Smooth muscle cell (in vitro differentiated cells): ENCODE measurements around the gene IFT43. TPM values are rescaled to one million over a fixed set of nuclear protein-coding genes. Genes with fewer than 3 reads are reported as not detected.

ENCODE experiments used
- DNase-seq: peaks from one replicate; lab custom pipeline; 2025; ENCODE audit not compliant: unreplicated experiment; lab: John Stamatoyannopoulos, UW
- H2AFZ ChIP-seq: fragments of 200-600 bp; sonication (generic); 2 replicates; pipeline ENCODE4 v1.6.0; 2016; ENCODE audit warnings: antibody characterized with exemption, low read depth, mild to moderate bottlenecking
- H3F3A ChIP-seq: fragments of 200-600 bp; sonication (generic); 2 replicates; pipeline ENCODE4 v1.6.0; 2017; ENCODE audit warnings: antibody characterized with exemption, low read depth
- H3K27ac ChIP-seq: fragments of 200-600 bp; sonication (generic); 2 replicates; pipeline ENCODE4 v1.5.1; 2016; ENCODE audit warnings: low read depth, mild to moderate bottlenecking
- H3K27me3 ChIP-seq: fragments of 200-600 bp; sonication (generic); 2 replicates; pipeline ENCODE4 v1.6.1; 2016; ENCODE audit warnings: low read depth, mild to moderate bottlenecking
- H3K36me3 ChIP-seq: fragments of 200-600 bp; sonication (generic); 2 replicates; pipeline ENCODE4 v1.5.1; 2016; ENCODE audit warnings: low read depth
- H3K4me1 ChIP-seq: fragments of 200-600 bp; sonication (generic); 2 replicates; pipeline ENCODE4 v1.5.1; 2016; ENCODE audit warnings: low read depth
- H3K4me2 ChIP-seq: fragments of 200-600 bp; sonication (generic); 2 replicates; pipeline ENCODE4 v1.6.0; 2016; ENCODE audit warnings: mild to moderate bottlenecking
- H3K4me3 ChIP-seq: fragments of 200-600 bp; sonication (generic); 2 replicates; pipeline ENCODE4 v1.5.1; 2016; ENCODE audit warnings: mild to moderate bottlenecking
- H3K79me2 ChIP-seq: fragments of 200-600 bp; sonication (generic); 2 replicates; pipeline ENCODE4 v1.6.0; 2016; ENCODE audit warnings: low read depth, mild to moderate bottlenecking
- H3K9ac ChIP-seq: fragments of 200-600 bp; sonication (generic); 2 replicates; pipeline ENCODE4 v1.6.0; 2016; ENCODE audit warnings: low read depth
- H3K9me3 ChIP-seq: fragments of 200-600 bp; sonication (generic); replicated peaks from 2 replicates; pipeline ENCODE4 v1.5.1; 2016; ENCODE audit warnings: low read depth
- H4K20me1 ChIP-seq: fragments of 200-600 bp; sonication (generic); 2 replicates; pipeline ENCODE4 v1.6.0; 2016; ENCODE audit warnings: low read depth
- CTCF ChIP-seq: fragments of 200-600 bp; sonication (generic); IDR thresholded peaks from 2 replicates; pipeline ENCODE4 v1.5.1; 2017; ENCODE audit warnings: borderline replicate concordance, mild to moderate bottlenecking, antibody characterized with exemption; ENCODE audit not compliant: insufficient read depth, poor library complexity, severe bottlenecking
- WGBS: methylation state at CpG from one replicate; pipeline ENCODE4 v1.1.7; 2016; ENCODE audit warnings: low lambda C conversion rate; 5-methylcytosine and 5-hydroxymethylcytosine counted together
- polyA plus RNA-seq: library from polyadenylated mRNA; unstranded; fragments of >200 nt; fragmentation: Nextera tagmentation; extraction: Ambion mirVana; gene quantifications from 2 replicates; pipeline ENCODE4 v1.2.1, GENCODE V29; 2016
- total RNA-seq: library from RNA; depleted of rRNA; stranded (reverse); fragments of >200 nt; gene quantifications from 2 replicates; pipeline ENCODE4 v1.2.3, GENCODE V29; 2014

The IFT43 gene
- total and polyA plus RNA-seq, 2 experiments from 2014 or later: 46.9 to 63.0 TPM

GRCh38 chr14:76083796-76084765 lies 98.5 kb downstream of the IFT43 start:
- Histone ChIP-seq H3K4me1 (peaks cover 26% of the 10 kb centered on the region), H3K9me3 (no peaks in the 10 kb centered on the region), H3F3A (no peaks in the 10 kb centered on the region), H3K27me3 (no peaks in the 10 kb centered on the region), H3K79me2 (no peaks in the 10 kb centered on the region), H3K36me3 (no peaks in the 10 kb centered on the region), H3K4me2 (no peak overlapping the region), H2AFZ (no peak overlapping the region), H3K4me3 (no peak overlapping the region), H3K27ac (no peak overlapping the region), H3K9ac (no peak overlapping the region), H4K20me1 (no peaks in the 10 kb centered on the region)
- 63% methylated on average over 25 of the region's 25 CpGs for WGBS
- DNase-seq: no peak
- no peak for TF ChIP-seq CTCF

DNA sequence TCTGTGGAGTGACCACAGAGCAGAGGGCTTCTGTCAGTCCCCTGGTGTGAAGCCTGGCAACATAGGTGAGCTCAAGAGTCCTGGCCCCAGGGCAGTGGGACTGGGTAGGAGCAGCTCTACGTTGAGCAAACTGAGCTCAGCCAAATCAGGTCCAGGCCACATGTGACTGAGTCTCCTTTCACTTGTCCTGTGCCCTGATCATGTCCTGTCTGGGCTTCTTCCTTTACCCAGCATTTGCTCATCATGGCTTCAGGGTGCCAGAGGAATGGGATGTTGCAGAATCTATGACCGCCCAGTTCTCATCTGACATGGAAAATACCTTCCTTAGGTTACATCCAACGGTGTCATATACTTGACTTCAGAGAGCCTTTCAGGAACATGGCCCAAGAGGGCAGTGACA lies 99.8 kb downstream of the IFT43 start:
- no peak overlapping the region for H3K9ac ChIP-seq
- no peak overlapping the region for H3K27ac ChIP-seq
- H3K4me1 ChIP-seq: peaks cover 28% of the 10 kb centered on the region
- H4K20me1 ChIP-seq: no peaks in the 10 kb centered on the region
- no peak overlapping the region for H3K4me3 ChIP-seq
- no peaks in the 10 kb centered on the region for H3K36me3 ChIP-seq
- DNase-seq: no peak
- no peaks in the 10 kb centered on the region for H3K9me3 ChIP-seq
- TF ChIP-seq CTCF: no peak
- no peak overlapping the region for H2AFZ ChIP-seq
- no peaks in the 10 kb centered on the region for H3F3A ChIP-seq
- H3K79me2 ChIP-seq: no peaks in the 10 kb centered on the region
- H3K4me2 ChIP-seq: no peak overlapping the region
- WGBS: 93% methylated on average over 3 of the region's 3 CpGs
- no peaks in the 10 kb centered on the region for H3K27me3 ChIP-seq

DNA sequence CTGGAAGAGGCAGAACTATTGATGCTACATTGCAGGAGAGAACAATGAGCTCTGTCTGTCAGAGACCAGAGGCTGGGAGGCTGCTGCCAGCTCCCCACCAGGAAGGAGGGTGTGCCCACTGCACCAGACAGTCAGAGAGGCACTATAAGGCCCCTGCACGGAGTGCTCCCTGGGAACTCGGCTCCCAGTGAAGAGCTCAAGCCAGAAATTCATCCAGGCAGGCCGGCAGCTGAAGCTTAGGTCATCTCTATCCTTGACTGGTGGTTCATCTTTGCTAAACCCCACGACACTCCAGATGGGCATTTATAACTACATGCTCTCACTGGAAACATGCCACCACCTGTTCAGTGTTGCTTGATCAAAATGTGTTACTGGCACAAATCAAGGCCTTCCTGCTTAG lies 101.1 kb downstream of the IFT43 start:
- H3K9me3 ChIP-seq: no peaks in the 10 kb centered on the region
- H3K4me2 ChIP-seq: no peak overlapping the region
- H3K4me3 ChIP-seq: no peak overlapping the region
- no peaks in the 10 kb centered on the region for H3K79me2 ChIP-seq
- peaks cover 28% of the 10 kb centered on the region for H3K4me1 ChIP-seq
- DNase-seq: no peak
- no peak for TF ChIP-seq CTCF
- no peaks in the 10 kb centered on the region for H3F3A ChIP-seq
- WGBS: 78% methylated on average over 4 of the region's 4 CpGs
- no peaks in the 10 kb centered on the region for H3K36me3 ChIP-seq
- no peak overlapping the region for H3K27ac ChIP-seq
- H3K9ac ChIP-seq: no peak overlapping the region
- no peaks in the 10 kb centered on the region for H4K20me1 ChIP-seq
- H2AFZ ChIP-seq: no peak overlapping the region
- H3K27me3 ChIP-seq: no peaks in the 10 kb centered on the region
